Right lobe of liver (tissue), 4 donors: Measurements from ENCODE around the gene MGAT3.

Experiments
- CTCF ChIP-seq, 4 donors: fragments of 200-600 bp in 3 of 4; fragments of 450-650 bp in 1 of 4; IDR thresholded peaks; one replicate each; pipeline versions ENCODE4 v1.5.1 to v1.8.0; 2016 to 2022; ENCODE audit warnings: antibody characterized with exemption in 4 of 4, mild to moderate bottlenecking in 2 of 4
- POLR2A ChIP-seq: fragments of 450-650 bp; IDR thresholded peaks from one replicate; pipeline ENCODE4 v1.6.1; 2017; ENCODE audit warnings: antibody characterized with exemption, mild to moderate bottlenecking
- donor health status: DM: no; HTN: no; CAD: no.
- donor health status: DM: no; HTN: no; CAD: no.
- donor health status: DM: no; HTN: yes; CAD: no.

GRCh38 chr22:39422721-39423120 lies 34.1 kb upstream of the MGAT3 start:
- TF ChIP-seq CTCF (IDR thresholded peaks at IDR 0.05) (no peak), POLR2A (no peak)
